ENCODE results near the gene LHFPL3. TPM values are rescaled to one million over a fixed set of nuclear protein-coding genes. Genes with fewer than 3 reads are reported as not detected.

LHFPL3 gene
- total and polyA plus RNA-seq, 9 of the 15 experiments (the other 6 are each of a cell fraction or from before 2014, with no cell fraction given), result 0.21 to 0.52 TPM; not detected in 7

DNA sequence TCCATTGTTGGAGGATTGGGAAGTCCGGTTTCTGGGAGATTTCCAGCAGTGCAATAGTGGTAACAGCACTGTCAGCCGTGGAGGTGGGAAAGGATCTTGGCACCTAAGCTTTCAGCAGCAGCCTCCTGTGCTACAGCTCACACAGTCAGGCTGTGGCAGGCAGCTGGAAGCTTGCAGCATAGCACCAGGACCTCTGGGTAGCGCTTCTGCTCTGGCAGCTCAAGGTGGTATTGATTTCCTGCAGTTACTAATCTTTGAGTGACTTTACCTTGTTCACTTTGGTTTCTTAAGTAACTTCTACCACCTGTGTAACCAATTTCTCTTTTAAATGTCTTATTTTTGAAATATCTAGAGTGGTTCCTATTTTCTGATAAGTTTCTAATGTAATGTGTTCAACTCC, 130.5 kb downstream of the LHFPL3 start:
- no peaks in the 10 kb centered on the region for H3K27me3 ChIP-seq (ENCODE audit: control insufficient read depth in 2 of 2, insufficient read depth in 2 of 2, low read length in 2 of 2)
- H3K9me3 ChIP-seq (replicated peaks; ENCODE audit: control insufficient read depth, insufficient read depth, low read depth, low read length), result no peaks in the 10 kb centered on the region
- H3K4me3 ChIP-seq, result no peak overlapping the region
- H3K9me1 ChIP-seq (ENCODE audit: control insufficient read depth, insufficient read depth, low read length), result no peaks in the 10 kb centered on the region
- 0% methylated on average over 3 of the region's 3 CpGs for WGBS (ENCODE audit: insufficient coverage, low coverage, missing lambda C conversion rate)
- H3K27ac ChIP-seq (ENCODE audit: extremely low read depth, low read depth, low read length), result no peak overlapping the region
- no peak overlapping the region for H3K4me2 ChIP-seq (ENCODE audit: insufficient read depth, low read length)
- POLR2A ChIA-PET, result interaction anchor here (0.8 kb wide), 1 partner anchor 73 kb away, joined by 3 read pairs; no protein-coding TSS in a partner anchor
- in situ Hi-C loops (cut with MboI) (no loop called here), intact Hi-C loops (cut with micrococcal nuclease) (no loop called here)
- FAIRE-seq (no peak), ATAC-seq (no peak), DNase-seq (ENCODE audit: extremely low read depth in 1 of 4, low spot score in 3 of 4) (no peak)
- H2AFZ ChIP-seq (ENCODE audit: low read depth, low read length), result no peak overlapping the region
- no peaks in the 10 kb centered on the region for H3K79me2 ChIP-seq (ENCODE audit: control insufficient read depth, insufficient read depth, low read length)
- BruUV-seq (replicated peaks), result no TSS peak
- TF ChIP-seq ZEB2 (IDR thresholded peaks at IDR 0.05) (no peak), ZC3H8 (IDR thresholded peaks at IDR 0.05) (no peak), SPI1 (IDR thresholded peaks at IDR 0.05; ENCODE audit: borderline replicate concordance, low read depth, low read length) (no peak), KAT2B (IDR thresholded peaks at IDR 0.05; ENCODE audit: low read depth, low read length) (no peak), MEF2D (tag; conservative IDR thresholded peaks at IDR 0.05; ENCODE audit: low read depth) (no peak), RB1 (IDR thresholded peaks at IDR 0.05; ENCODE audit: low read depth) (no peak), ASH1L (IDR thresholded peaks at IDR 0.05; ENCODE audit: borderline replicate concordance, low read depth, partially characterized antibody) (no peak), KDM2B (CRISPR knock-in tag; IDR thresholded peaks at IDR 0.05) (no peak), ZNF212 (CRISPR knock-in tag; IDR thresholded peaks at IDR 0.05) (no peak), ZNF668 (CRISPR knock-in tag; IDR thresholded peaks at IDR 0.05) (no peak), MAFK (IDR thresholded peaks at IDR 0.05; ENCODE audit: low read length) (no peak), FOXK2 (conservative IDR thresholded peaks at IDR 0.05 in 1 of 2, IDR thresholded peaks at IDR 0.05 in 1 of 2; ENCODE audit: low read depth in 2 of 2) (no peak), ERF (CRISPR knock-in tag; IDR thresholded peaks at IDR 0.05) (no peak)
- TF ChIP-seq, protein P1, sequence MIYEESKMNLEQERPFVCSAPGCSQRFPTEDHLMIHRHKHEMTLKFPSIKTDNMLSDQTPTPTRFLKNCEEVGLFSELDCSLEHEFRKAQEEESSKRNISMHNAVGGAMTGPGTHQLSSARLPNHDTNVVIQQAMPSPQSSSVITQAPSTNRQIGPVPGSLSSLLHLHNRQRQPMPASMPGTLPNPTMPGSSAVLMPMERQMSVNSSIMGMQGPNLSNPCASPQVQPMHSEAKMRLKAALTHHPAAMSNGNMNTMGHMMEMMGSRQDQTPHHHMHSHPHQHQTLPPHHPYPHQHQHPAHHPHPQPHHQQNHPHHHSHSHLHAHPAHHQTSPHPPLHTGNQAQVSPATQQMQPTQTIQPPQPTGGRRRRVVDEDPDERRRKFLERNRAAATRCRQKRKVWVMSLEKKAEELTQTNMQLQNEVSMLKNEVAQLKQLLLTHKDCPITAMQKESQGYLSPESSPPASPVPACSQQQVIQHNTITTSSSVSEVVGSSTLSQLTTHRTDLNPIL (CRISPR knock-in tag; IDR thresholded peaks at IDR 0.05), result no peak
- TF ChIP-seq, protein P2, sequence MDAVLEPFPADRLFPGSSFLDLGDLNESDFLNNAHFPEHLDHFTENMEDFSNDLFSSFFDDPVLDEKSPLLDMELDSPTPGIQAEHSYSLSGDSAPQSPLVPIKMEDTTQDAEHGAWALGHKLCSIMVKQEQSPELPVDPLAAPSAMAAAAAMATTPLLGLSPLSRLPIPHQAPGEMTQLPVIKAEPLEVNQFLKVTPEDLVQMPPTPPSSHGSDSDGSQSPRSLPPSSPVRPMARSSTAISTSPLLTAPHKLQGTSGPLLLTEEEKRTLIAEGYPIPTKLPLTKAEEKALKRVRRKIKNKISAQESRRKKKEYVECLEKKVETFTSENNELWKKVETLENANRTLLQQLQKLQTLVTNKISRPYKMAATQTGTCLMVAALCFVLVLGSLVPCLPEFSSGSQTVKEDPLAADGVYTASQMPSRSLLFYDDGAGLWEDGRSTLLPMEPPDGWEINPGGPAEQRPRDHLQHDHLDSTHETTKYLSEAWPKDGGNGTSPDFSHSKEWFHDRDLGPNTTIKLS (IDR thresholded peaks at IDR 0.05; ENCODE audit: borderline replicate concordance, low read depth), result no peak
- no peaks in the 10 kb centered on the region for H4K20me1 ChIP-seq (replicated peaks; ENCODE audit: control insufficient read depth, insufficient read depth, low read length)
- H3K4me1 ChIP-seq (replicated peaks in 1 of 2; ENCODE audit: control insufficient read depth in 2 of 2, insufficient read depth in 2 of 2, low read length in 2 of 2), result no peaks in the 10 kb centered on the region
- no peak overlapping the region for H3K9ac ChIP-seq (ENCODE audit: insufficient read depth in 1 of 2, low read depth in 2 of 2, low read length in 2 of 2)
- CTCF ChIA-PET (ENCODE audit: low intra/inter-chr PET ratio), result no interaction called here
- H3K36me3 ChIP-seq (ENCODE audit: control insufficient read depth, insufficient read depth, low read length), result no peaks in the 10 kb centered on the region

Data from K562 (cell line).